Muscle layer of duodenum (tissue), 2 donors: ENCODE results near the gene SH3BP1.

ENCODE experiments used
- H3K27ac ChIP-seq: one replicate; pipeline ENCODE4 v1.7.0; 2013; ENCODE audit warnings: mild to moderate bottlenecking, low read length
- H3K27me3 ChIP-seq: one replicate; pipeline ENCODE4 v1.7.0; 2013; ENCODE audit warnings: low read depth, mild to moderate bottlenecking, control low read depth, low read length
- H3K36me3 ChIP-seq, 2 donors: one replicate each; pipeline ENCODE4 v1.7.0; 2013; ENCODE audit warnings: low read length in 2 of 2, control low read depth in 1 of 2, mild to moderate bottlenecking in 1 of 2; ENCODE audit not compliant: insufficient read depth in 2 of 2, control insufficient read depth in 1 of 2
- H3K4me1 ChIP-seq, 2 donors: one replicate each; pipeline ENCODE4 v1.7.0; 2013; ENCODE audit warnings: low read length in 2 of 2, mild to moderate bottlenecking in 2 of 2, control low read depth in 1 of 2, moderate library complexity in 1 of 2; ENCODE audit not compliant: insufficient read depth in 2 of 2, control insufficient read depth in 1 of 2
- H3K4me3 ChIP-seq, 2 donors: one replicate each; pipeline ENCODE4 v1.7.0; 2013; ENCODE audit warnings: low read length in 2 of 2, low read depth in 1 of 2, mild to moderate bottlenecking in 1 of 2
- H3K9me3 ChIP-seq, 2 donors: one replicate each; pipeline ENCODE4 v1.7.0; 2013; ENCODE audit warnings: low read length in 2 of 2, control low read depth in 1 of 2, mild to moderate bottlenecking in 1 of 2; ENCODE audit not compliant: control insufficient read depth in 1 of 2
- donor health status: healthy.

Gene SH3BP1

DNA sequence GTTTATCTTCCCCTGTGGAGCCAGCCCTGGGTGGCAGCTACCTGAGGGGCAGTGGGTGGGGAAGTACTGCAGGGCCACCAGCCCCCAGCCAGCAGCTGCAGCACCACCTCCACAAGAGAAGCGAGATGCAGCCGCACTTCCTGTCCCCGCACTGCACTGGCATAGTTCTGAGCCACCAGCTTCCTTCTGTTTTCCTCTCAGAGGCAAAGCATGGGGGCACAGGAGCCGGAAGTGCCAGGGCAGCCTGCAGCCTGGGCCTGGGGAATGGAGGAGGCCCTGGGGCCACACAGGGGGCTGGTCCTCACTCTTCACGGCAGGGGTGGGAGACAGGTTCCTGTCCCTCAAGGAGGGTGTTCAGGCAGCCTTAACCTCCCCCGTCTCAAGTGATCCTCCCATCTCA lies 11.9 kb upstream of the SH3BP1 start:
- peaks cover 5 to 43% of the 10 kb centered on the region in 2 donors for H3K36me3 ChIP-seq
- H3K27me3 ChIP-seq: no peaks in the 10 kb centered on the region
- H3K27ac ChIP-seq: peak overlapping the region; percentile 16
- H3K4me3 ChIP-seq: no peak overlapping the region
- peaks cover 12 to 38% of the 10 kb centered on the region in 2 donors for H3K4me1 ChIP-seq
- no peaks in the 10 kb centered on the region for H3K9me3 ChIP-seq

DNA sequence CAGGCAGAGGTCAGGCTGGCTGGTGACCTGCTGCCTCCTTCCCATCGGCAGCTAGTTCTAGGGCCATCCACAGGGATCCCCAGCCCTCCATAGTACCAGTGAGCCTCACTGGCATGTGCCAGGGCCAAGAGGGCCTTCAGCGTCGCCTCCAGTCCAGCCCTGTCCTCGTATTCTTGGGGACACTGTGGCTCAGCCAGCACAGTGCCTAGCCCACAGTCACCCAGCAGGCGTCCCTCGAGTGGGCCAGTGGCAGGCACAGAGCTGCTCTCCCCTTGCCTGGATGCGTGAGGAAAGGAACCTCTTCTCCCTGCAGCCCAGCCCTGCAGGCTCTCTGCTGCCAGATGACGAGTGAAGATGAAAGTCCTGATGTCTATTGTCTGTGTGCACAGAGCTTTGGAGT lies 10.6 kb upstream of the SH3BP1 start:
- no peaks in the 10 kb centered on the region for H3K27me3 ChIP-seq
- H3K4me1 ChIP-seq: peaks cover 20 to 43% of the 10 kb centered on the region in 2 donors
- H3K36me3 ChIP-seq: peaks cover 5 to 36% of the 10 kb centered on the region in 2 donors
- no peaks in the 10 kb centered on the region for H3K9me3 ChIP-seq
- no peak overlapping the region for H3K27ac ChIP-seq
- no peak overlapping the region for H3K4me3 ChIP-seq

DNA sequence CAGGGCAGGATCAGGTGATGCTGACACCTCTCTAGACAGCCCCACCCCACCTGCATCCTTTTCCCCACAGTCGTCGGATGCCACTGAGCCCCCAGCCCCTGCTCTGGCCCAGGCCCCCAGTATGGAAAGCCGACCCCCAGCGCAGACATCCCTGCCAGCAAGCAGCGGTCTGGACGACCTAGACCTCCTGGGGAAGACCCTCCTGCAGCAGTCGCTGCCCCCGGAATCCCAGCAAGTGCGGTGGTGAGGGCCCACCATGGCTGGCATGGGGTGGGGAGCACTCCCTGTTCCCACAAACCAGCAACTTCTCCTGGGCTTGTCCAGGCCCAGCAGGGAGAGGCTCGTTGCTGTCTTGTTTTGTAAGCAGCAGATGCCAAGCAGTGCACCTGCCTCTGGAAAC lies 9.5 kb upstream of the SH3BP1 start:
- Histone ChIP-seq H3K36me3 (peaks cover 5 to 36% of the 10 kb centered on the region in 2 donors), H3K4me1 (peaks cover 30 to 52% of the 10 kb centered on the region in 2 donors), H3K27ac (no peak overlapping the region), H3K4me3 (no peak overlapping the region), H3K27me3 (no peaks in the 10 kb centered on the region), H3K9me3 (no peaks in the 10 kb centered on the region)

DNA sequence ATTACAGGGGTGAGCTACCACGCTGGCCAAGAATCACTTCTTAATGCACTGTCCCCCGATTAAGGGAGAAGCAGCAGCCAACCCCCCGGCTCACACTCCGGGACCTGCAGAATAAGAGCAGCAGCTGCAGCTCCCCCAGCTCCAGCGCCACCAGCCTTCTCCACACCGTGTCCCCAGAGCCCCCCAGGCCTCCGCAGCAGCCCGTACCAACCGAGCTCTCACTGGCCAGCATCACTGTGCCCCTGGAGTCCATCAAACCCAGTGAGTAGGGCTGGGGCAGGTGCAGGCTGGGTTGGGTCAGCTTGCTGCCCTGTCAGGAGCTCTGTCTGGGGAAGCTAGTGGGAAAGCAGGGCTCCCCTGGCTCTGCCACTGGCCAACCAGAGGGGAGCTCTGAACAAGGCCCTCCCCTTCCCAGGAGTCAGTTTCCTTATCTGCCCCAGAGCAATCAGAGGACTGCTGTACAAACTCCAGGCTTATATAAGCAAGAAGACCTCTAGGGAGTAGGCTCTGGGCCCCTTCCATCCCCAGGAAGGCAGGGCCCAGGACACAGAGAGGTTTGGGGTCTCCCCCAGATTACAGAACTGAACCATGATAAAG lies 8.5 kb upstream of the SH3BP1 start:
- Histone ChIP-seq H3K4me3 (no peak overlapping the region), H3K27ac (no peak overlapping the region), H3K36me3 (peaks cover 5 to 36% of the 10 kb centered on the region in 2 donors), H3K27me3 (no peaks in the 10 kb centered on the region), H3K4me1 (peaks cover 35 to 55% of the 10 kb centered on the region in 2 donors), H3K9me3 (no peaks in the 10 kb centered on the region)

DNA sequence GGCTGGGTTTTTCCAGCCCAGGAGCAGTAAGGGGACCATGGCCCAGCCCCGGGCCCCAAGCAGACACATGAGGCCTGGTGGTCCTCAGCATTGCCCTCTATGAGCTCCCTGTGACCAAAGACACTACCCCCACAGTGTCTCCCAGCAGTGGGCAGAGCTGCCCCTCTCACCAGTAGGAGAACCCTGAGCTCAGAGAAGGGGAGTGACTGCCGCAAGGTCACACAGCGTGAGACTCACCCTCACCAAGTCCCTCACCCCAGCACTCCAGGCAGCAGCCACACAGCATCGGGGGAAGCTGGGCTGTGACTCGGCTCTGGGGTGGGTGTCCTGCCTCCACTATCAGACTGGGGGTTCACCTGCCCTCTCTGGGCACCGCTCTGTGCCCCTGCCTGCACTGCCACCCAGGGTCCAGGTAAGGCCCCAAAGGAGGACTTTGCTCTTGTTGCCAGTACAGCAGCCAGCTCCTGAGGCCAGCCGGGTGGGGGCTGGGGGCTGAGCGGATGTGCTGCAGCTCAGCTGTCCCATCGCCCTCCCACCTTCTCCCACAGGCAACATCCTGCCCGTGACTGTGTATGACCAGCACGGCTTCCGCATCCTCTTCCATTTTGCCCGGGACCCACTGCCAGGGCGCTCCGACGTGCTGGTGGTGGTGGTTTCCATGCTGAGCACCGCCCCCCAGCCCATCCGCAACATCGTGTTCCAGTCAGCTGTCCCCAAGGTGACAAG lies 7.9 kb upstream of the SH3BP1 start:
- peaks cover 5 to 36% of the 10 kb centered on the region in 2 donors for H3K36me3 ChIP-seq
- no peaks in the 10 kb centered on the region for H3K27me3 ChIP-seq
- no peak overlapping the region for H3K27ac ChIP-seq
- no peak overlapping the region for H3K4me3 ChIP-seq
- no peaks in the 10 kb centered on the region for H3K9me3 ChIP-seq
- peaks cover 29 to 48% of the 10 kb centered on the region in 2 donors for H3K4me1 ChIP-seq

DNA sequence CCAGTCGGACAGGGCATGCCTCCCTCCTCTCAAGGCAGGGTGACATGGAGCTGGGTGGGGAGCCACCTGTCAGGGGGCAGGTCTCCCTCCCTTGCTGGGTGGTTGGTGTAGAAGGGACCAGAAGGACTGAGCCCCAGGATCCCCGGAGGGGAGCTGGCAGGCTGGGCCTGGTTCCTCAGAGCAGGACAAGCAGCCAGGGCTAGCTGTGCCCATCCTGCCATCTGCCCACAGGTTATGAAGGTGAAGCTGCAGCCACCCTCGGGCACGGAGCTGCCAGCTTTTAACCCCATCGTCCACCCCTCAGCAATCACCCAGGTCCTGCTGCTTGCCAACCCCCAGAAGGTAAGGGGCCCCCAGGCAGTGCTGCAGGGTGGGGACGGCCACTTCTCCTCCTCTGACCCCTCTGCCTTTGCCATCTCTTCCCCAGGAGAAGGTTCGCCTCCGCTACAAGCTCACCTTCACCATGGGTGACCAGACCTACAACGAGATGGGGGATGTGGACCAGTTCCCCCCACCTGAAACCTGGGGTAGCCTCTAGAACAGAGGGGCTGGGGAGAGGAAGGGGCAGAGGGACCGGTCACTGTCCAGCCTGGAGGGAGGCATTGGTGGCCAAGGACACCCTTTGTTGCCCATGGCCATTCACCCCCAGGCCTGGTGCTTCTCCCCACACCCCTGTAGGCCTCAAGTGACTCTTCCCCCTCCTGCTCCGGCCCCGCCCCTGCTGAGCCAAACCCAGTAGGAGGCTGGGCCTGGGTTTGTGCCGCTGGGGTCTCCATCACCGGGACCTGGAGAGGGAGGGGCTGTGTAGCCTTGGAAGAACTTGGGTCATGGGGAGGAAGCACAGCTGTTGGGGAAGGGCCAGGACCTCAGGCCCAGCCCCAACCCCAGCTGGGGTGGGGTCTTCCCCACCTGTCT lies 7.0 kb upstream of the SH3BP1 start:
- Histone ChIP-seq H3K27ac (peak overlapping the region; percentile 76), H3K4me1 (peaks cover 33 to 40% of the 10 kb centered on the region in 2 donors), H3K27me3 (no peaks in the 10 kb centered on the region), H3K4me3 (no peak overlapping the region), H3K36me3 (peaks cover 5 to 36% of the 10 kb centered on the region in 2 donors), H3K9me3 (no peaks in the 10 kb centered on the region)

DNA sequence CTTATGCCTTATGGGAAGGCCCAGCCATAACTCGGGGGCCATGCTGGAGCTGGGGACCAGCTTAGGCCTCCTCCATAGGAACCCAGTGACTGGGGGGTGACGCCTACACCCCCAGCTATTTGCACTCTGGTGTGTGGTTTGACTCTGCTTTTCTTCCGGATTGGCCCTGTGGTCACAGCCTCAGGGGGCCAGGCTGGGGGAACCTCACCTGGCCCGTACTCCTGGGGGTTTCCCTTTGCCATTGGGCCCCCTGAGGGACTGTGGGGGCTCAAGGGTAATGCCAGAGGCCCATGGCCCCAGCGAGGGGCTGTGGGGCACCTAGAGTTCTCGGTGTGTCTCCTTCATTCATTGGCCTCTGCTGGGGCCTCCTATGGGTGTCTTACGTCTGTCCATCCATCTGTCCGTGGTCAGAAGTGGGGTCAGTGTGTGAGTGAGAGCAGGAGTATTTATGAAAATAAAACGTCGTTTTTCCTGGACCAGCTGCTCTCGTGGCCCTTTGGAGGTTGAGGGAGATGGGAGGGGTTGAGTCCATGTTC lies 6.3 kb upstream of the SH3BP1 start:
- Histone ChIP-seq H3K27me3 (no peaks in the 10 kb centered on the region), H3K36me3 (peaks cover 5 to 36% of the 10 kb centered on the region in 2 donors), H3K9me3 (no peaks in the 10 kb centered on the region), H3K4me1 (peaks cover 33% of the 10 kb centered on the region in 2 donors), H3K4me3 (peak overlapping the region in 1 of 2 donors; percentile 41), H3K27ac (peak overlapping the region; percentile 76)

DNA sequence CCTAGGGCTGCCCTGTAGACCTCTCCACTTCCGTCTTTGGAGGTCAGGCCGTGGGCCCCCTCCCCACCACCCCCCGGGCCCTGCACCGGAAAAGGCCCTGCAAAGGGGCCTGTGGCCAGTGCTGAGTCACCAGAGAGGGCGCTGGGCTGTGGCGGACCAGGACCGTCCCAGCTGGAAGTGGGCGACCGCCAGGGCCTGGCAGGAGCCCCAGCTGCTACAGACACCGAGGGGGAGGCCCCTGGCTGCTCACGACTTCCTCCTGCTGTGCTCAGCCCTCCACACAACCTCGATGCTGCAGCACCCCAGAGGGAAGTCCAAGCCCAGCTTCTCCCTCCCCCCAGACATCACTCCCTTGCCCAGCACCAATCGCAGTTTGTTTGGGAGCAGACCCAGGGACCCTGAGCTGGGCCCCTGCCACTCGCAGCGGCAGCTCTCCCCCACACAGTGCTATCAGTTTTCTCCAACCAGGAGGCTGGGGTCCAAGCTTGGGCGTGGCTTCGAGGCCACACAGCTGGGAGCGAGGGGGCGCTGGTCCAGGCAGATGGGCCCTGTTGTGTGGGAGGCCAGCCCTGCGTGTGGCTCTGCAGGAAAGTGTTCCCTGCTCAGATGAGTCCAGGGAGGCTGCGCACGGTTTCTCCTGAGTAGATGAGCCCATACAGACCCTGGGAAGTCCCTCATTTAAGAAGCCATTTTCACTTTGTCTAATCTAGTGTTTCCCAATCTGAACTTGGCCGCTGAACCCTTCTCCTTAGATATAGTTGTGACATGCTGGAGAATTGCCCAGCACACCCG lies 5.6 kb upstream of the SH3BP1 start:
- H3K4me3 ChIP-seq: peak overlapping the region in 1 of 2 donors; percentile 41
- H3K4me1 ChIP-seq: peaks cover 33 to 40% of the 10 kb centered on the region in 2 donors
- H3K27ac ChIP-seq: peak overlapping the region; percentile 76
- no peaks in the 10 kb centered on the region for H3K9me3 ChIP-seq
- peaks cover 0 to 36% of the 10 kb centered on the region in 2 donors for H3K36me3 ChIP-seq
- no peaks in the 10 kb centered on the region for H3K27me3 ChIP-seq

DNA sequence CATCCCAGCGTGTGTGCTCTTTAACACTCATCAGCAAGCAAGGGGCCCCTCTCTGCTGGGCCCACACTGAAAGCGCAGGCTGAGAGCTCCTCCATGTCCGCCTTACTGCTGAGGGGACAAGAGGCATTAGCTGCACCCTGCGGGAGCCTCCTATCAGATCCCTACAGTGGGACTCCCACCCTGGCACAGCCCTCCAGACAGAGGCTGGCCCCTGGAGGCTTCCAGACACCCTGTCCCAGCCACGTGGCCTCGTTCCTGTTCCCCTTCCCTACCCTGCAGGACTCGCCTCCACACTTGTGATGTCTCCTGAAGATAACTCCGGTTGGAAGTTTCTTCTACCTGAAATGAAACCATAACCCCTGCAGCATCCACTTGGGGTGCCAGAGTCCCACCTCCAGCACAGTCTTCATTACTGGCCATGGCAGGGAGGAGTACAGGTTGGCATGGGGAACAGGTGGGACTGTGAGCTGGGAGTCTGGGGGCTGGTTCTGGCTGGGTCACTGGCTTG lies 5.0 kb upstream of the SH3BP1 start:
- H3K4me3 ChIP-seq: peak overlapping the region; percentile 31 to 41
- peak overlapping the region; percentile 61 for H3K27ac ChIP-seq
- H3K27me3 ChIP-seq: no peaks in the 10 kb centered on the region
- H3K9me3 ChIP-seq: no peaks in the 10 kb centered on the region
- H3K36me3 ChIP-seq: peaks cover 0 to 31% of the 10 kb centered on the region in 2 donors
- H3K4me1 ChIP-seq: peaks cover 33 to 46% of the 10 kb centered on the region in 2 donors

DNA sequence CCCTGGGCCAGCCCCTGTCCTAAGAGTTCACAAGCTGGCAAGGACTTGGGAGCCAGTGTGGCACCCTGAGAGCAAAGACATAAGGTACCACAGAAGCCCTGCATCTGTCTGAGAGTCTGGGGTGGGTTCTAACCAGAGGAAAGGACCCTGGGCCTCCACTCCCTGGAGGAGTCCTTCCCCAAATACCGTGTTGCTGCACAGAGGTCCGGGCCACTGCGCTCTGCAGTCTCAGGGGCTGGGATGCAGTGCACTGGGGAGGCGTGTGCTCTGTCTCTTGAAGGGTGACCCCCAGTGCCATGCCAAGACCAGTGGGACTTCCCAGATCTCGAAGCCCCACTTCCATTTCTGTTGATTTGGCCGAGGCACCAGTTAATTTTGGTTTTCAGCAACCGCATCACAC lies 4.3 kb upstream of the SH3BP1 start:
- Histone ChIP-seq H3K36me3 (peaks cover 0 to 25% of the 10 kb centered on the region in 2 donors), H3K27ac (peak overlapping the region; percentile 61), H3K9me3 (no peaks in the 10 kb centered on the region), H3K27me3 (no peaks in the 10 kb centered on the region), H3K4me3 (no peak overlapping the region), H3K4me1 (peaks cover 33 to 53% of the 10 kb centered on the region in 2 donors)
